Dedifferentiated amniotic fluid mesenchymal stem cell (primary cell): ENCODE results near the gene ADIPOR2.

Experiments
- DNase-seq: peaks from one replicate; pipeline ENCODE4 v3.0.0-alpha.2; 2016; ENCODE audit errors: extremely low spot score

Gene ADIPOR2

GRCh38 chr12:1798641-1799020 lies 107.8 kb downstream of the ADIPOR2 start:
- DNase-seq, result no peak

- no peak for DNase-seq
Observed at GRCh38 chr12:1799051-1799881, 108.4 kb downstream of the ADIPOR2 start.

DNA sequence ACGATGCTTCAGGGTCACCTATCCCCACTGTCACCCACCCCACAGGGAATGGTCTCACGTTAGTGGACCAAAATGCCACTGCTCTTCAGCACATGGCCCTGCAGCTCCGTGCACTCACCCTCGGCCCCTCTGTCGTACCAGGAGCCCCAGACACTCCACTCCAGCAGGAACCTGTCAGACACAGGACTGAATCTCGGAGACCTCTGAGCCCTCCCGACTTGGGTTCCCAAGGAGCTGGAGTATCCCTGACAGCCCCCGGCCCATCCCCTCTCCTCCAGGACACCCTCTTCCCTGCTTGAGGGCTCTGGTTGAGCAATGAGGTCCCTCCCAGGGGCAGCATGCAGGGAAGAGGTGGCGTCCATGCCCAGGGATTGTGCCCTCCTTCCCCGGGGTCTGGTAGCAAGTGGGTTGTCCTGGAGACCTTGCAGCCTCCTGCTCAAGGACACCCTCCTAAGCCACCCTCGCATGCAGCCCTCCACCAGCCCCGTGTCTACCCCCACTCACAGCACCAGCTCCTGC lies 109.1 kb downstream of the ADIPOR2 start:
- no peak for DNase-seq

DNA sequence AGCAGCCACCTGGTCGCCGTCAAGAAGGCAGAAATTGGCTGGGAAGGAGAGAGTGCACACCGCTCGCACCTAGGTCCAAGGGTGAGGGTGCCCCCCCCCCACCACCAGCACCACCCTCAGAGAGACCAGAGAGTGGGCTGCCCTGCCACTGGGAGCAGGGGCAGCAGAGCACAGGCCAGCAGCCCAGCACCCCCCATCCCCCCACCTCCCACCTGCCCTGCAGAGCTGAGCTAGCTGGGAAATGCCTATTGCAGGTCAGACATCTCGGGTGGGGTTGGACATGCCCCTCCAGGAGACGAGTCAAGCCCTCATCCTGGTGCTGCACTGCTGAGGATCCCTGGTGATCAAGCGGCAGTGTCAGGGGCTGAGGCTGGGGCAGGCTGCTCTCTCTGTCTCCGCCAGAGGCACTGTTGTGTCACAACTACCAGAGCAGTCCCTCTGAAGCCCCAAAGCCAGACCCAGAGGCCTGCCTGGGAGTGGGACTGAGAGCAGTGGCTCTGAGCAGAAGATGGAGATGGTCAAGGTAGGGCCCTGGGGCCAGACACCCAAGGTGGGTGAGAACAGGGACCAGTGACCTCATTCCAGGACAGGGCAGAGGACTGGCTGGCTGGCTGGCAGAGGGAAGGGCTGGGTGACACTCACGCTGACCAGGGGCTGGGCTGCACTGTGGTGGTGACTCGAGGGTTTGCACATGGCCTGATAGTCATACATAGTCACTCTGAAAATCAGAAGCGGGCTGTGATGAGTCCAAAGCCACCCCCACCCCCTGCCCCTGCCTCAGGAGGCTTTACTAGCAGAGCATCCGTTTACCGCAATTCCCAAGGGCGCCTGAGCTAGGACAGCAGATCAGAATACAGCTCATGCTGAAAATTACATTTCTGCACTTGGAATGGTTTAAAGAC lies 109.8 kb downstream of the ADIPOR2 start:
- DNase-seq, result no peak

DNA sequence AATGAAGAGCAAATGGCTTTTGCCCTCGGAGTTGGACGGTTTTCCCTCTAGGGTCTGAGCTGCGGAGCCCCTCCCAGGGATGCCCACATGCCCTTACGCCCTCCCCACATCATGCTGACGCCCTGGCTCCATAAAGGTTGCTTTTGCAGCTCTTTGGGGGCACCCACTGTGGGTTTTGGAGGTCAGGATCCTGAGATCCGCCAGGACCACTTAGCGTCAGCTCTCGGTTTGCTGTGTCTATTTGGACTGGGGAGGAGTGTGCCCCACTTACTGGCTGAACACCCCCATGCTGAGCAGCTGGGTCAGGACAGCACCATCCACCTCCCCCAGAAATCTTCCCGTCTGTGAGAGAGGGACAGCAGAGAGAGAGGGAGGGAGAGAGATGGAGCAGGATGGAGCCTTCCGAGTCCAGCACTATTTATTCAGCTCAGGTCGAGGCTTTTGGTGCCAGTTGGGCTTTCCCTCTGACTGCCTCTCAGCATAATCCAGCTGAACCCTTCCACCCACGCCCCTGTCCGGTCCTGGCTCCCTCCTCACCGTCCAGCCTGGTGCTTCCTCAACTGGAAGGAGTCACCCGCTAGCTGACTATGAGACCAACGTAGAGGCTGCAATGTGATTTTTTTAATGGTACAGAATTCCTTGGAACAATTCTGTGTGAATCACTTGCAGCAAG lies 110.6 kb downstream of the ADIPOR2 start:
- DNase-seq, result no peak

- no peak for DNase-seq
Observed at GRCh38 chr12:1803736-1804135, 112.9 kb downstream of the ADIPOR2 start.

- peak; percentile 80 for DNase-seq
Observed at GRCh38 chr12:1804545-1805332, 113.9 kb downstream of the ADIPOR2 start.

DNA sequence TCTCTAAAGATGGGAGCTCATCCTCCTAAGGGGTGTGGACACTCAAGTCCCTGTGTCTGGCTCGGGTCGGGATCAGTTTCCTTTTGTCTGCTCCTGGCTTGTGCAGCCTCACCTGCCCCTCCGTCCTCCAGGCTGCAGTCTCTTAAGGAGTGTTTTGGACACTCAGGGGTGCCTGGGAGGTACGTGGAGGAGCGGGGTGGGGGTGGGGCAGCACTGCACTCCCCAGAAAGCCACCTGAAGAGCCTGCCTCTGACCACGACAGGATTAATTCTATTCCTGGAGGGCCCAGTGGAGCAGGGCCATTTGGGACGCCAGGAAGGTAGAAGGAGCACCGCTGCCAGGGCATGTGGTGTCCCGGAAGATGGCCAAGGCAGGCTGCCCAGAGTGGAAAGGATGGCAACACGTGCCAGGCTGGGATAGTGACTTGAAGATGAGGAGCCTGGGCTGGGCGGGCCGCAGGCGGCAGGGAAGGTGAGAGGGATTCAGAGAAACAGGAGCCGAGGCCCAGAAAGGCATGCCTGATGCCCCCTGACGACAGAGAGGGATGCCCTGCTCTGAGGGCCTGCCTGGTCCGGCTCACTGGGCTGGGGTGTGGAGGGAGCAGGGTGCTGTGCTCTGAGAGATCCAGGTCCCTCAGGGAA lies 114.7 kb downstream of the ADIPOR2 start:
- no peak for DNase-seq

- DNase-seq, result no peak
Observed at GRCh38 chr12:1806301-1807086, 115.6 kb downstream of the ADIPOR2 start.

- DNase-seq, result no peak
Observed at GRCh38 chr12:1807087-1807860, 116.4 kb downstream of the ADIPOR2 start.

- no peak for DNase-seq
Observed at GRCh38 chr12:1808036-1808797, 117.3 kb downstream of the ADIPOR2 start.

- DNase-seq, result no peak
Observed at GRCh38 chr12:1808798-1809480, 118.1 kb downstream of the ADIPOR2 start.

DNA sequence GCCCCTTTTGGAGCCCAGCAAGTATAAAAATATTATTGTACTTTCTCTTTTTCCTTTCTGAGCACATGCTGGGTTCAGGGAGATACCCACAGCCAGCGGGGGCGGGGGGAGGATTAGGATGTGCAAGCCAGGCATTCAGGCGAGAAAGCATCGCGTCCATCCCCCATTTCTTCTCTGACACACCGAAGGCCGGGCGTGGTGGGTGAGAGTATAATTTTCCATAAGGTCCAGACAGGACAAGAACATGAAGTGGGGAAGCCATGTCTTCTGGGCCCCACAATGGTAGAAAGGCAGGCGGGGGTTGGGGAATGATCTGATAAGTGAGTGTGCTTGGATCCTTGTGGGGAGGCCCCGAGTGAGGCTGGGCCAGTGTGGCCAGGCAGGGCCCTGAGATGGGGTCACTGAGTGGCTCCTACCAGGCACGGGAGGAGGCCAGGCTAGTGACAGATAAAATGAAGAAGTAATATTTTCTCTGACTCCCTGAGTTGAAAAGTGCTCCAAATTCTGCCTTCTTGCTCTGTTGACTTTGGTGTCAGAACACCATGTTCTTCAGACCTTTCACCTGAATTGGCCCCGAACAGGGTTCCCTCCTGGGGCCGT lies 118.8 kb downstream of the ADIPOR2 start:
- no peak for DNase-seq

DNA sequence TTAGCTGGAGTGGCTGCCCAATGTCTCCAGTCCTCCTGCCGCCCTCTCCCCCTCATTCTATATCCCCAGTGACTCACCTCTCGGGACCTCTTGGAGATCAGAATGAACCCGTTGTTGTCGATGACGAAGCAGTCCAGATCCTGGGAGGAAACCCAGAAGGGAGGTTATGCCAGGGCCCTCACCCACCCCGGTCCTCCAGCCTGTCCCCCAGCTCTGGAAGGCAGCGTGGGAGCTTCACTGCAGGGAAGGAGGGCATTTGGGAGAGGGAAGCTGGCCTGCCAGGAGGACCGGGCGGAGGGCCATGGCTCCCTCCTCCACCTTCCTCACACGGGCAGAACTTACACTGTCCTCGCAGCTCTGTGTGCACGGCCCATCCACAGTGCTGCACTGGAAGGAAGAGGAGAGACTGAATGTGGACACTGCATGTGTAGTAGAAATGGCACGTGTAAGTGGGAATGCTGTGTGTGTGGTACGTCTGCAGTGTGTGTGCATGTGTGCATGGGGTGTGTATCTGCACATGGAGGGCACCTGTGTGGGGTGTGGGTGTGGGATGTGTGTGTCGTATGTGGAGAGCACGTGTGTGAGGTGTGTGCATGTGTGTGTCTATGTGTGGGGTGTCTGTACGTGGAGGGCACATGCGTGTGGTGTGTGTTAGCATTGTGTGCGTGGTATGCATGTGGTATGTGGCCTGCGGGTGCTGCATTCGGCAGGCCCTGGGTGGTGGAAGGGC lies 119.5 kb downstream of the ADIPOR2 start:
- no peak for DNase-seq

DNA sequence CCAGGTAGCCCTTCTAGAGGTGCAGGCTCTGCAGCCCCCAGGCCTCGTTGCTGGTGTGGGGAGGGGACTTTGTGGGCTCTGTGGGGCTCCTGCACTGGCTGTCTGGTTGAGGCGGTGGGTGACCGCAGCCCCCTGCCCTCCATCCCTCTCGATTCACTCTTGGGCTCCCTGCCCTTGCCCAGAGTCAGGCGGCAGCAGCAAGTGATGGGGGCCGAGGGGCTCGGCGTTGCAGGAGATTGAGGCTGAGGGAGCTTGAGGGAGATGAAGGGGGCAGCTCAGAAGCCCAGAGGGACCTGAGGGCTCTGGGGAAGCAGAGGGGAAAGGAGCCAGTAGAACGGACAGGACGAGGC lies 120.0 kb downstream of the ADIPOR2 start:
- no peak for DNase-seq

DNA sequence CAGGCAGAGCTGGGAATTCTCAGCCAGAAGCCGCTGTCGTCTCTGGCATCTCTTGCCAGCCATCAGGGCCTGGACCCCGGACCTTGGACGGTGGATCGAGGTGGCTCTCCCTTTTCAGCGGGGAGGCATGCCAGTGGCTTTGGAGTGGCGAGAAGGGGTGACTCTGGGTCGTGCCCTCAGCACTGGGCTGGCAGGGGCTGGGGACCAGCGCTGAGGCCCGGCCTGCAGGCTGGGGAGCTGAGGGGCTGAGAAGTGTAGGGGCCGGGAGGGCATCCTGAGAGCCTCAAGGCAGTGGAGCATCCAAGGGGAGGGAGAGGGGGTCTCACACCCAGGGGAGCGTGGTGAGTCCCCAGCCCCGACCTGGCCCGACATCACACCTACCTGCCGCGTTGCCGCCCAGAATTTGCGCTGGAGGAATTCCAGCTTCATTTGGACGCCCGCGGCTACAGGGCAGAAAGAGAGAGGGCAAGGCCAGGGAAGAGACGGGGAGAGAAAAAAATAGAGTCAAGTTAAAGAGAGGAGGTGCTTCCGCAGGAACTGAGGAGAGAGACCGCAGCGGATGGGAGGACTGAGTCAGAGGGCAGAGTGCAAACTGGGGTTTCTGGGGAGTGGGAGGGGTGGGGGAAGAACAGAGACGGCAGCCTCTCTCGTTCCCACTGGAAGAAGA lies 120.5 kb downstream of the ADIPOR2 start:
- DNase-seq, result no peak
